22Rv1 (cell line): Measurements from ENCODE around the gene POP4.

Experiments used
- ZFX ChIP-seq: fragments of 450-650 bp; IDR thresholded peaks from 2 replicates; pipeline ENCODE4 v1.6.1; 2017; ENCODE audit warnings: antibody characterized with exemption, borderline replicate concordance
- TF ChIP-seq, protein P1 (sequence below): fragments of 450-650 bp; IDR thresholded peaks from 2 replicates; pipeline ENCODE4 v1.5.1; 2017; ENCODE audit warnings: mild to moderate bottlenecking

DNA sequence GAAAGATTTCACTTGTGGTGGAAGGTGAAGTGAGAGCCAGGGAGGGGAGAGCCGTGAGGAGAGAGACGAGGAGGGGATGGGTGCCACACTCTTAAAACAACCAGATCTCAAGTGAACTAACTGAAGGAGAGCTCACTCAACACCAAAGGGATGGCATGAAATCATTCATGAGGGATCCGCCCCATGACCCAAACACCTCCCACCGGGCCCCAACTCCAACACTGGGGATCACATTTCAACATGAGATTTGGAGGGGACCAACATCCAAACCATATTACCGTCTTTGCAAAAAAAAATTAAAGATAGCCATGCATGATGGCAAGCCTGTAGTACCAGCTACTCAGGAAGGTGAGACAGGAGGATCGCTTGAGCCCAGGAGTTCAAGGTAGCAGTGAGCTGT lies 34.9 kb upstream of the POP4 start:
- TF ChIP-seq, protein P1, sequence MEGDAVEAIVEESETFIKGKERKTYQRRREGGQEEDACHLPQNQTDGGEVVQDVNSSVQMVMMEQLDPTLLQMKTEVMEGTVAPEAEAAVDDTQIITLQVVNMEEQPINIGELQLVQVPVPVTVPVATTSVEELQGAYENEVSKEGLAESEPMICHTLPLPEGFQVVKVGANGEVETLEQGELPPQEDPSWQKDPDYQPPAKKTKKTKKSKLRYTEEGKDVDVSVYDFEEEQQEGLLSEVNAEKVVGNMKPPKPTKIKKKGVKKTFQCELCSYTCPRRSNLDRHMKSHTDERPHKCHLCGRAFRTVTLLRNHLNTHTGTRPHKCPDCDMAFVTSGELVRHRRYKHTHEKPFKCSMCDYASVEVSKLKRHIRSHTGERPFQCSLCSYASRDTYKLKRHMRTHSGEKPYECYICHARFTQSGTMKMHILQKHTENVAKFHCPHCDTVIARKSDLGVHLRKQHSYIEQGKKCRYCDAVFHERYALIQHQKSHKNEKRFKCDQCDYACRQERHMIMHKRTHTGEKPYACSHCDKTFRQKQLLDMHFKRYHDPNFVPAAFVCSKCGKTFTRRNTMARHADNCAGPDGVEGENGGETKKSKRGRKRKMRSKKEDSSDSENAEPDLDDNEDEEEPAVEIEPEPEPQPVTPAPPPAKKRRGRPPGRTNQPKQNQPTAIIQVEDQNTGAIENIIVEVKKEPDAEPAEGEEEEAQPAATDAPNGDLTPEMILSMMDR = no peak
- no peak for TF ChIP-seq ZFX
